Measurements from ENCODE around the gene DMD.
"Not testable (repeated sequence)": the region's sequence is repeated elsewhere in the genome, so short reads cannot be mapped to it uniquely, and the experiment has no call there.

DMD gene

GRCh38 chrX:33188881-33189280, 22.5 kb downstream of the DMD start:
- H3K4me1 Mint-ChIP-seq = no peaks in the 10 kb centered on the region
- H3K4me3 Mint-ChIP-seq = no peak overlapping the region

GRCh38 chrX:33188286-33188685, 23.1 kb downstream of the DMD start:
- Mint-ChIP-seq H3K27me3 (no peaks in the 10 kb centered on the region), H3K9me3 (no peaks in the 10 kb centered on the region), H3K36me3 (ENCODE audit: insufficient read depth) (no peaks in the 10 kb centered on the region), H3K4me1 (no peaks in the 10 kb centered on the region), H3K4me3 (no peak overlapping the region), H3K27ac (ENCODE audit: low read depth) (peak overlapping the region; percentile 68)
- DNase-seq (ENCODE audit: low spot score in 2 of 2) = no peak
- ATAC-seq (replicated peaks; ENCODE audit: extremely low read depth, poor library complexity, severe bottlenecking) = no peak

More at GRCh38 chrX:33188881-33189280, 22.5 kb downstream of the DMD start:
- ATAC-seq (replicated peaks; ENCODE audit: extremely low read depth, poor library complexity, severe bottlenecking) (no peak), DNase-seq (ENCODE audit: low spot score in 2 of 2) (no peak)
- Mint-ChIP-seq H3K27ac (ENCODE audit: low read depth) (no peak overlapping the region), H3K27me3 (no peaks in the 10 kb centered on the region), H3K9me3 (no peaks in the 10 kb centered on the region), H3K36me3 (ENCODE audit: insufficient read depth) (no peaks in the 10 kb centered on the region)

GRCh38 chrX:33184803-33185202, 26.5 kb downstream of the DMD start:
- not testable (repeated sequence) for H3K36me3 Mint-ChIP-seq (ENCODE audit: insufficient read depth); H3K27ac Mint-ChIP-seq (ENCODE audit: low read depth); H3K4me1 Mint-ChIP-seq; ATAC-seq (replicated peaks; ENCODE audit: extremely low read depth, poor library complexity, severe bottlenecking); H3K9me3 Mint-ChIP-seq; H3K27me3 Mint-ChIP-seq; DNase-seq (ENCODE audit: low spot score in 2 of 2); H3K4me3 Mint-ChIP-seq

- Mint-ChIP-seq H3K4me3 (no peak overlapping the region), H3K36me3 (ENCODE audit: insufficient read depth) (no peaks in the 10 kb centered on the region), H3K27me3 (no peaks in the 10 kb centered on the region), H3K27ac (ENCODE audit: low read depth) (no peak overlapping the region), H3K9me3 (no peaks in the 10 kb centered on the region), H3K4me1 (no peaks in the 10 kb centered on the region)
- no peak for DNase-seq (ENCODE audit: low spot score in 2 of 2)
- ATAC-seq (replicated peaks; ENCODE audit: extremely low read depth, poor library complexity, severe bottlenecking) = no peak
Measured at GRCh38 chrX:33183361-33183760, 28.0 kb downstream of the DMD start.

GRCh38 chrX:33178690-33179089, 32.7 kb downstream of the DMD start:
- Mint-ChIP-seq H3K27me3 (no peaks in the 10 kb centered on the region), H3K27ac (ENCODE audit: low read depth) (no peak overlapping the region), H3K36me3 (ENCODE audit: insufficient read depth) (no peaks in the 10 kb centered on the region), H3K9me3 (no peaks in the 10 kb centered on the region), H3K4me3 (no peak overlapping the region), H3K4me1 (no peaks in the 10 kb centered on the region)
- ATAC-seq (replicated peaks; ENCODE audit: extremely low read depth, poor library complexity, severe bottlenecking) (no peak), DNase-seq (ENCODE audit: low spot score in 2 of 2) (no peak)

GRCh38 chrX:33178218-33178617, 33.1 kb downstream of the DMD start:
- H3K4me3 Mint-ChIP-seq = no peak overlapping the region
- ATAC-seq (replicated peaks; ENCODE audit: extremely low read depth, poor library complexity, severe bottlenecking) (no peak), DNase-seq (ENCODE audit: low spot score in 2 of 2) (no peak)
- H3K27me3 Mint-ChIP-seq = no peaks in the 10 kb centered on the region
- H3K9me3 Mint-ChIP-seq = no peaks in the 10 kb centered on the region
- no peaks in the 10 kb centered on the region for H3K36me3 Mint-ChIP-seq (ENCODE audit: insufficient read depth)
- no peak overlapping the region for H3K27ac Mint-ChIP-seq (ENCODE audit: low read depth)
- no peaks in the 10 kb centered on the region for H3K4me1 Mint-ChIP-seq

- Mint-ChIP-seq H3K27me3 (no peaks in the 10 kb centered on the region), H3K36me3 (ENCODE audit: insufficient read depth) (no peaks in the 10 kb centered on the region), H3K27ac (ENCODE audit: low read depth) (no peak overlapping the region), H3K4me1 (no peaks in the 10 kb centered on the region), H3K9me3 (no peaks in the 10 kb centered on the region), H3K4me3 (no peak overlapping the region)
- no peak for DNase-seq (ENCODE audit: low spot score in 2 of 2)
- no peak for ATAC-seq (replicated peaks; ENCODE audit: extremely low read depth, poor library complexity, severe bottlenecking)
Measured at GRCh38 chrX:33175201-33175600, 36.1 kb downstream of the DMD start.

- Mint-ChIP-seq H3K4me1 (no peaks in the 10 kb centered on the region), H3K36me3 (ENCODE audit: insufficient read depth) (no peaks in the 10 kb centered on the region), H3K27ac (ENCODE audit: low read depth) (no peak overlapping the region), H3K9me3 (no peaks in the 10 kb centered on the region), H3K27me3 (no peaks in the 10 kb centered on the region), H3K4me3 (no peak overlapping the region)
- no peak for ATAC-seq (replicated peaks; ENCODE audit: extremely low read depth, poor library complexity, severe bottlenecking)
- no peak for DNase-seq (ENCODE audit: low spot score in 2 of 2)
Measured at GRCh38 chrX:33171041-33171440, 40.3 kb downstream of the DMD start.

- Mint-ChIP-seq H3K9me3 (peaks cover 5% of the 10 kb centered on the region), H3K27me3 (no peaks in the 10 kb centered on the region), H3K4me1 (no peaks in the 10 kb centered on the region), H3K36me3 (ENCODE audit: insufficient read depth) (no peaks in the 10 kb centered on the region), H3K27ac (ENCODE audit: low read depth) (no peak overlapping the region), H3K4me3 (no peak overlapping the region)
- no peak for ATAC-seq (replicated peaks; ENCODE audit: extremely low read depth, poor library complexity, severe bottlenecking)
- no peak for DNase-seq (ENCODE audit: low spot score in 2 of 2)
Measured at GRCh38 chrX:33161829-33162228, 49.5 kb downstream of the DMD start.

GRCh38 chrX:33160273-33160672, 51.1 kb downstream of the DMD start:
- DNase-seq (ENCODE audit: low spot score in 2 of 2) (no peak), ATAC-seq (replicated peaks; ENCODE audit: extremely low read depth, poor library complexity, severe bottlenecking) (no peak)
- H3K4me1 Mint-ChIP-seq = no peaks in the 10 kb centered on the region
- H3K36me3 Mint-ChIP-seq (ENCODE audit: insufficient read depth) = no peaks in the 10 kb centered on the region
- H3K27me3 Mint-ChIP-seq = no peaks in the 10 kb centered on the region
- H3K4me3 Mint-ChIP-seq = no peak overlapping the region
- H3K27ac Mint-ChIP-seq (ENCODE audit: low read depth) = no peak overlapping the region
- H3K9me3 Mint-ChIP-seq = peaks cover 10% of the 10 kb centered on the region

- H3K4me3 Mint-ChIP-seq = no peak overlapping the region
- no peak for DNase-seq (ENCODE audit: low spot score in 2 of 2)
- no peaks in the 10 kb centered on the region for H3K4me1 Mint-ChIP-seq
- H3K27me3 Mint-ChIP-seq = no peaks in the 10 kb centered on the region
- no peak for ATAC-seq (replicated peaks; ENCODE audit: extremely low read depth, poor library complexity, severe bottlenecking)
- peaks cover 2% of the 10 kb centered on the region for H3K36me3 Mint-ChIP-seq (ENCODE audit: insufficient read depth)
- H3K9me3 Mint-ChIP-seq = peaks cover 5% of the 10 kb centered on the region
- H3K27ac Mint-ChIP-seq (ENCODE audit: low read depth) = no peak overlapping the region
Measured at GRCh38 chrX:33156152-33156726, 55.1 kb downstream of the DMD start.

GRCh38 chrX:33149580-33149979, 61.8 kb downstream of the DMD start:
- no peak overlapping the region for H3K4me3 Mint-ChIP-seq
- H3K36me3 Mint-ChIP-seq (ENCODE audit: insufficient read depth) = peaks cover 1% of the 10 kb centered on the region
- H3K9me3 Mint-ChIP-seq = peaks cover 6% of the 10 kb centered on the region
- no peak for DNase-seq (ENCODE audit: low spot score in 2 of 2)
- no peak overlapping the region for H3K27ac Mint-ChIP-seq (ENCODE audit: low read depth)
- H3K27me3 Mint-ChIP-seq = no peaks in the 10 kb centered on the region
- ATAC-seq (replicated peaks; ENCODE audit: extremely low read depth, poor library complexity, severe bottlenecking) = no peak
- H3K4me1 Mint-ChIP-seq = no peaks in the 10 kb centered on the region

- no peak for DNase-seq (ENCODE audit: low spot score in 2 of 2)
- H3K9me3 Mint-ChIP-seq = peaks cover 6% of the 10 kb centered on the region
- no peaks in the 10 kb centered on the region for H3K4me1 Mint-ChIP-seq
- H3K27me3 Mint-ChIP-seq = no peaks in the 10 kb centered on the region
- no peak overlapping the region for H3K27ac Mint-ChIP-seq (ENCODE audit: low read depth)
- no peaks in the 10 kb centered on the region for H3K36me3 Mint-ChIP-seq (ENCODE audit: insufficient read depth)
- ATAC-seq (replicated peaks; ENCODE audit: extremely low read depth, poor library complexity, severe bottlenecking) = no peak
- H3K4me3 Mint-ChIP-seq = no peak overlapping the region
Measured at GRCh38 chrX:33149085-33149484, 62.3 kb downstream of the DMD start.

GRCh38 chrX:33142331-33142730, 69.0 kb downstream of the DMD start:
- no peak for DNase-seq (ENCODE audit: low spot score in 2 of 2)
- no peaks in the 10 kb centered on the region for H3K9me3 Mint-ChIP-seq
- H3K27me3 Mint-ChIP-seq = no peaks in the 10 kb centered on the region
- no peak overlapping the region for H3K4me3 Mint-ChIP-seq
- no peak overlapping the region for H3K27ac Mint-ChIP-seq (ENCODE audit: low read depth)
- no peaks in the 10 kb centered on the region for H3K36me3 Mint-ChIP-seq (ENCODE audit: insufficient read depth)
- H3K4me1 Mint-ChIP-seq = no peaks in the 10 kb centered on the region
- no peak for ATAC-seq (replicated peaks; ENCODE audit: extremely low read depth, poor library complexity, severe bottlenecking)

Measured in central memory CD8-positive, alpha-beta T cell (primary cell).